Dedifferentiated amniotic fluid mesenchymal stem cell (primary cell): Measurements from ENCODE around the gene MYADML2.

Experiments
- DNase-seq: peaks from one replicate; pipeline ENCODE4 v3.0.0-alpha.2; 2016; ENCODE audit errors: extremely low spot score

Gene MYADML2

DNA sequence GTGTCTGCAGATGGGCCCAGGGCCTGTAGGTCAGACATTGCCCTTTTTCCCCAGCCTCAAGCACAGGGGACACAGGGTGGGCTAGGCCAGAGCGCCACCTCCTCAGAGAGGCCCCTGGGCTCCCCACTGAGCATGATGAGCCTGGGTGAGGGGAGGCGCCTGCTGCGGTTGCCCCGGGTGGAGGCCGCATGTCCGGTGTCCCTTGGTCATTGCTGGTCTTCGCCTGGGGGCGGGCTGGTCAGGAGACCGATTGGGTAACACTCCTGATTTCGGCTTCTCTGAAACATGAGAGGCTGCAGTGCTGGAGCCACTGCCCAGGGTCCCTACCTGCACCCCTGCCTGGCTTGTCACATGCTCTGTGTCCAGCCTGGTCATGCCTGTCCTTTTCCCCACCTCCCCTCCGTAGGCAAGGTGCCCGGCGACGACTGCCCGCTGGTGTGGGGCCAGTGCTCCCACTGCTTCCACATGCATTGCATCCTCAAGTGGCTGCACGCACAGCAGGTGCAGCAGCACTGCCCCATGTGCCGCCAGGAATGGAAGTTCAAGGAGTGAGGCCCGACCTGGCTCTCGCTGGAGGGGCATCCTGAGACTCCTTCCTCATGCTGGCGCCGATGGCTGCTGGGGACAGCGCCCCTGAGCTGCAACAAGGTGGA, 47.4 kb downstream of the MYADML2 start:
- DNase-seq, result no peak

- no peak for DNase-seq
Observed at GRCh38 chr17:81898885-81899284, 48.1 kb downstream of the MYADML2 start.

DNA sequence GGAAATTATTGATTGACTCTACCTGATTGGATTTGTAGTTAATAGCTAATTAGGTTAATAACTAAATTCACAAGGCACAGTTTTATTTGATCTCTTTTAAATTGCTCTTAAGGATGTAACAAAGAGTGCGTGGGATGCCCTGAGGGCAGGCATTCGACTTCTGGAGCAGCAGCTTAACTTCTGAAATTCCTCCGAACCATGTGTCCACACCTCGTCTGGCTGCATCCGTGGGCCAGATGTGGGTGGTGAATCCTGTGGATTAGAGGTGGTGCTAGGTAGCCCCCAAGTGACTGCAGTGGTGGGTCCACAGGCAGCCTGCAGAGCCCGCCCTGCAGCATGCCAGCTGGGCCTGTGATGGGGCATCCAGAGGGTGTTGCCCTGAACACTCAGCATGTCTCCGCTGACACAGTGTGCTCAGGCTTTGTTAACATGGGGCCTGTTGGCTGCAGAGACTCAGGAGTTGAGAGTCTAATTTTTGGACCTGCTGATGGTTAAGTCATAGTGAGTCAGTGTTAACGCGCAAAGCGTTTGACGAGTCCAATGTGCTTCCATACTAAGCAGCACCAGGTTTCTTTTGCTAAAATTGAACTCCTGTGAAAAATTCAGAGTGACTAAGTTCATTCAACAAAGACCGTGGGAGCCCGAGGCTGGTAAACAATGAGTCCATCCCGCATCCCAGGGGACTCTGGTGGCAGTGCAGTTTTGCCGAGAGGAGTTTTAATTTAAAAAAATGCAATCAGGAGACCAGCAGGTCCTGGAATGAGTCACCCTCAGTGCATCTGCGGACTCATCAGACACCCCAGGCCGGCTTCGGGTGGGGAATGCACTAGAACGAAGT, 48.8 kb downstream of the MYADML2 start:
- DNase-seq, result peak; percentile 39

DNA sequence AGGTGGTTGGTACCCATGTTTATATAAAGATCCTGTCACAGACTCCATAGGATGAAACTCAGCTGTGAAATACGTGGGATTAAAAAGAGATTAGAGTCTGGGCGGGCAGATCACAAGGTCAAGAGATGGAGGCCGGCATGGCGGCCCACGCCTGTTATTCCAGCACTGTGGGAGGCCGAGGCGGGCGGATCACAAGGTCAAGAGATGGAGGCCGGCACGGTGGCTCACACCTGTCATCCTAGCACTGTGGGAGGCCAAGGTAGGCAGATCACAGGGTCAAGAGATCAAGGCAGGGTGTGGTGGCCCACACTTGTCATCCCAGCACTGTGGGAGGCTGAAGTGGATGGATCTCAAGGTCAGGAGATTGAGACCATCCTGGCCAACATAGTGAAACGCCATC, 51.6 kb downstream of the MYADML2 start:
- DNase-seq, result no peak

- no peak for DNase-seq
Observed at GRCh38 chr17:81891303-81891552, 55.8 kb downstream of the MYADML2 start.

DNA sequence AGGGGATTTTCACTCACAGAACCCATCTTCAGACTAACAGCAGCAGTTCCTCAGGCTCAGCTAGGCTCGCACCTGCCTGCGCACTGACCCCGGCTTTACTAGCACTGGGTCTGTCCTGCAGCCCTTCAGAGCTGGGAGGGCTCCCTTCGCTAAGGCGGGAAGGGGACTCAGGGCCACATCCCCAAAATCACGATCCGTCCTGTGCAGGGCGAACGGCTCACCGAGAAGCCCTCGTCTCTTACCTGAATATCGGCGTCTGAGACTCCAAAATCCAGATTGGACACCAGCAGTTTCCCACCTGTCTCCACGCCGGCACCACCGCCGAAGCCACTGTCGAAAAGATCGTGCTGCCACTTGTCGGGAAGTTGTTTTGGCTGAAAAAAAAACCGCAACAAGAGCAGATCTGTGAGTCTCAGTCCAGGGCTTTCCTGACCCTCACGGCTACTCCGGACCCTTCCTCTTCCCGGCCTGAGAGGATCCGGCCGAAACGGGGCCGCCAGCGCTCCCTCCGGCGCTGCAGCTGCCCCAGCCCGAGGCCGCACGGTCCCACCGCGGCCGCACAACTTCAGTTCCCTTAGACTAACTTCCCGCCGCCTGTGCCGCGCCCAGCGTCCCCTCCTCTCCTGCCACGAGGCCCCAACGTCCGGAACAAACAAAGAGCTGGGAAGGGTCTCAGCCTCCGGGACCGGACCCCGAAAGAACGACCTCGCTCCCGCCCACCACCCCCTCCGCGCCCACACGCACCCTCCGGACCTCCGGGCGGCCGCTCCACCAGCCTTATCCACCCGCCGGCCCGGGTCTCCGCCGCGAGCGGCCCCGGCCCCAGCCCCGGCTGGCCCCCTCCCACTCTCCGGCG, 56.4 kb downstream of the MYADML2 start:
- no peak for DNase-seq
